ENCODE results near the gene HS3ST2.

The HS3ST2 gene

DNA sequence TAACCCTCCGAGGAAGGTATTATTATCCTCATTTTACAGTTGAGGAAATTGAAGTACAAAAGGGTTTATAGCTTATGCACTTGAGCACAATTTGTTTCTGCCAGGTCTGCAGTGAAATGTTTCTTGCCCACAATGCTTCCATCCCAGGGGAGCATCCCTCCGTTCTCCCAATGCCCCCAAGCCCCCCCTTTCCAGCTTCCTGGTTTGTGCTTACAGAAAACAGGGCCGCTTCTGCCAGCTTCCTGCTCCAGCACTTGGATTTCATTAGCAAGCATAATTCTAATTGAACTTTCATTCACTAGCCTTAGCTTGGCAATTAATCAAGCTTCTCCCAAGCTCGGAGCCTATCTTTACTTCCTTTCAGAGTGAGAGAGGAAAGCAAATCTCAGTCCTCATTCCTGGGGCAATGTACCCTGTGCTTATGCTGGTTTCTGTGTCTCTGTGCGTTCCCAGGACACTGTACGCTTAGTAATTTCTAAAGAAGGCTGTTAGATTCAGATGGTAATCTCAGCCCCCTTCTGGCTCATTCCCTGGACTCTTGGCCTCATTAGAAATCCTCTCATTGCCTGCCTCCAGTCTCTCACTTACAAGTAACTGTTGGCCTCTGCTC lies 141.6 kb downstream of the HS3ST2 start:
- Histone ChIP-seq H3K4me3 (no peak overlapping the region), H3K4me1 (no peaks in the 10 kb centered on the region), H3K9me3 (no peaks in the 10 kb centered on the region), H3K27ac (no peak overlapping the region), H3K27me3 (peaks cover 0 to 4% of the 10 kb centered on the region in 2 donors), H3K36me3 (no peaks in the 10 kb centered on the region)
- TF ChIP-seq, protein P1, sequence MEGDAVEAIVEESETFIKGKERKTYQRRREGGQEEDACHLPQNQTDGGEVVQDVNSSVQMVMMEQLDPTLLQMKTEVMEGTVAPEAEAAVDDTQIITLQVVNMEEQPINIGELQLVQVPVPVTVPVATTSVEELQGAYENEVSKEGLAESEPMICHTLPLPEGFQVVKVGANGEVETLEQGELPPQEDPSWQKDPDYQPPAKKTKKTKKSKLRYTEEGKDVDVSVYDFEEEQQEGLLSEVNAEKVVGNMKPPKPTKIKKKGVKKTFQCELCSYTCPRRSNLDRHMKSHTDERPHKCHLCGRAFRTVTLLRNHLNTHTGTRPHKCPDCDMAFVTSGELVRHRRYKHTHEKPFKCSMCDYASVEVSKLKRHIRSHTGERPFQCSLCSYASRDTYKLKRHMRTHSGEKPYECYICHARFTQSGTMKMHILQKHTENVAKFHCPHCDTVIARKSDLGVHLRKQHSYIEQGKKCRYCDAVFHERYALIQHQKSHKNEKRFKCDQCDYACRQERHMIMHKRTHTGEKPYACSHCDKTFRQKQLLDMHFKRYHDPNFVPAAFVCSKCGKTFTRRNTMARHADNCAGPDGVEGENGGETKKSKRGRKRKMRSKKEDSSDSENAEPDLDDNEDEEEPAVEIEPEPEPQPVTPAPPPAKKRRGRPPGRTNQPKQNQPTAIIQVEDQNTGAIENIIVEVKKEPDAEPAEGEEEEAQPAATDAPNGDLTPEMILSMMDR (IDR thresholded peaks at IDR 0.05), result no peak
- DNase-seq, result no peak
- intact Hi-C loops (cut with DNase I; ENCODE audit: low total_unique reads), result no loop called here

DNA sequence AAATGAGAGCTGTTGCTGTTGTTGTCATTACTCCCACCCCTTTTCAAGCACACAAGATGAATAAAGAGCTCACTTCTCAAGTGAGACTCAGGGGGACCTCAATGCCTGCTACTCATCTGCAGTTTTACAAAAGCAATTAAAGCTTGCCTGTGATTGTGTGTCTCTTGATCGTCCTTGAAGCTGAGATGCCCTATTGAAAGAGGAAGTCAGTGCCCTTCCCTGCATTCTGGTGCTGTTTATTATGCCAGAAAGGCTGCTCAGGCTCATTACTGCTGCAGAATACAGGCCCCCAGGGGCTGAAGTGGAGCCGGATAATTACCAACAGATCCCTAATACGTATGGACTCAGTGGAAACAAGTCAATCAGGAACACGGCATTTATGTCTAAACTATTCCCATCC lies 147.2 kb downstream of the HS3ST2 start:
- no peaks in the 10 kb centered on the region for H3K4me1 ChIP-seq
- H3K4me3 ChIP-seq, result no peak overlapping the region
- DNase-seq, result no peak
- TF ChIP-seq, protein P1 (IDR thresholded peaks at IDR 0.05), result no peak
- no peaks in the 10 kb centered on the region for H3K9me3 ChIP-seq
- intact Hi-C loops (cut with DNase I; ENCODE audit: low total_unique reads), result no loop called here
- H3K36me3 ChIP-seq, result no peaks in the 10 kb centered on the region
- peaks cover 0 to 3% of the 10 kb centered on the region in 2 donors for H3K27me3 ChIP-seq
- no peak overlapping the region for H3K27ac ChIP-seq

DNA sequence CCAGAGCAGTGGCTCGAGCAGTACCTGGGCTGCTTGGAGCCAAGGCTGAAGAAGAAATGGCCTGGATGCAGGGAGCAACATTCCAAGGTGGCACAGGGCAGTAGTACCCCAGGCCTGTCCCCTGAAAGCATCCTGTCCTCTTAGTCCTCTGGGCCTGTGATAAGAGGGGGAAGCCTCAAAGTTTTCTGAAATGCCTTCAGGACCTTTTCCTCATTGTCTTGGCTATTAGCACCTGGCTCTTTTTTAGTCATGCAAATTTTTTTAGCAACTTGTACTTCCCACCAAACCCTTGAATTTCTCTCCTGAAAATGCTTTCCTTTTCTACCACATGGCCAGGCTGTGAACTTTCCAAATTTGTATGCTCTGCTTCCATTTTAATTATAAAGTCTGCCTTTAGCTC lies 148.9 kb downstream of the HS3ST2 start:
- Histone ChIP-seq H3K4me3 (no peak overlapping the region), H3K9me3 (no peaks in the 10 kb centered on the region), H3K36me3 (no peaks in the 10 kb centered on the region), H3K27me3 (peaks cover 0 to 3% of the 10 kb centered on the region in 2 donors), H3K27ac (no peak overlapping the region), H3K4me1 (no peaks in the 10 kb centered on the region)
- TF ChIP-seq, protein P1 (IDR thresholded peaks at IDR 0.05), result no peak
- DNase-seq, result no peak
- intact Hi-C loops (cut with DNase I; ENCODE audit: low total_unique reads), result no loop called here
